Keratinocyte (primary cell): ENCODE results near the gene AKAP8L. TPM values are rescaled to one million over a fixed set of nuclear protein-coding genes. Genes with fewer than 3 reads are reported as not detected.

ENCODE experiments used
- DNase-seq: peaks from one replicate; pipeline ENCODE4 v3.0.0-alpha.2; 2011; ENCODE audit warnings: low read depth, missing footprints, low spot score
- FAIRE-seq: peaks from 2 replicates; lab custom pipeline; 2011; peaks lifted over from hg19 to GRCh38; lab: Jason Lieb, UNC
- H2AFZ ChIP-seq: 2 replicates; pipeline ENCODE4 v1.6.0; 2012; ENCODE audit warnings: low read length, control low read depth, inconsistent platforms; ENCODE audit not compliant: control insufficient read depth
- H3K27ac ChIP-seq: 2 replicates; pipeline ENCODE4 v1.5.1; 2011; ENCODE audit warnings: low read length; ENCODE audit not compliant: control insufficient read depth, insufficient read depth
- H3K27me3 ChIP-seq: 3 replicates; pipeline ENCODE4 v1.6.0; 2011; ENCODE audit warnings: low read length; ENCODE audit not compliant: control insufficient read depth, insufficient read depth; ENCODE audit errors: extremely low read depth
- H3K36me3 ChIP-seq, 2 experiments: 2 replicates in 1 of 2; 3 replicates in 1 of 2; pipeline ENCODE4 v1.5.1; 2011; ENCODE audit warnings: low read length in 2 of 2, mild to moderate bottlenecking in 1 of 2; ENCODE audit not compliant: control insufficient read depth in 2 of 2, insufficient read depth in 2 of 2; ENCODE audit errors: extremely low read depth in 1 of 2
- H3K4me1 ChIP-seq: 3 replicates; pipeline ENCODE4 v1.5.1; 2011; ENCODE audit warnings: low read length; ENCODE audit not compliant: control insufficient read depth, insufficient read depth; ENCODE audit errors: extremely low read depth
- H3K4me2 ChIP-seq: 3 replicates; pipeline ENCODE4 v1.6.0; 2011; ENCODE audit warnings: low read depth, low read length; ENCODE audit not compliant: control insufficient read depth, insufficient read depth; ENCODE audit errors: extremely low read depth
- H3K4me3 ChIP-seq, 3 experiments: fragments of 200-600 bp in 1 of 3; sonication (generic) in 1 of 3; 2 replicates in 2 of 3; 3 replicates in 1 of 3; pipeline ENCODE4 v1.5.1; 2011 to 2016; ENCODE audit warnings: low read length in 3 of 3, mild to moderate bottlenecking in 3 of 3, control low read depth in 2 of 3, inconsistent platforms in 1 of 3, low read depth in 1 of 3, mixed read lengths in 1 of 3, mixed run types in 1 of 3, moderate library complexity in 1 of 3; ENCODE audit not compliant: control insufficient read depth in 2 of 3, insufficient read depth in 2 of 3; ENCODE audit errors: extremely low read depth in 1 of 3
- H3K79me2 ChIP-seq: 2 replicates; pipeline ENCODE4 v1.6.0; 2012; ENCODE audit warnings: low read length; ENCODE audit not compliant: control insufficient read depth, insufficient read depth
- H3K9ac ChIP-seq: 3 replicates; pipeline ENCODE4 v1.6.0; 2011; ENCODE audit warnings: low read length; ENCODE audit not compliant: control insufficient read depth, insufficient read depth; ENCODE audit errors: extremely low read depth
- H3K9me1 ChIP-seq: 3 replicates; pipeline ENCODE4 v1.6.0; 2011; ENCODE audit warnings: low read length; ENCODE audit not compliant: control insufficient read depth, insufficient read depth; ENCODE audit errors: extremely low read depth
- H3K9me3 ChIP-seq: 2 replicates; pipeline ENCODE4 v1.5.1; 2012; ENCODE audit warnings: low read depth, low read length; ENCODE audit not compliant: control insufficient read depth
- H4K20me1 ChIP-seq: 3 replicates; pipeline ENCODE4 v1.6.0; 2011; ENCODE audit warnings: low read length; ENCODE audit not compliant: control insufficient read depth, insufficient read depth; ENCODE audit errors: extremely low read depth
- CTCF ChIP-seq, 3 experiments: IDR thresholded peaks in 1 of 3; conservative IDR thresholded peaks in 1 of 3; optimal IDR thresholded peaks in 1 of 3; 2 replicates in 2 of 3; 3 replicates in 1 of 3; pipeline versions ENCODE3 to v1.5.1; 2011; ENCODE audit warnings: low read length in 3 of 3, mild to moderate bottlenecking in 3 of 3, moderate library complexity in 2 of 3, control low read depth in 1 of 3, inconsistent platforms in 1 of 3; ENCODE audit not compliant: insufficient read depth in 2 of 3; ENCODE audit errors: extremely low read depth in 1 of 3
- EZH2 ChIP-seq: IDR thresholded peaks from one replicate; pipeline ENCODE4 v1.6.1; 2012; ENCODE audit warnings: inconsistent platforms, mild to moderate bottlenecking, low read length, moderate library complexity
- dilution Hi-C: fragments of 300-500 bp; cut with MboI; formaldehyde crosslinking; loops from one replicate; pipeline ENCODE4 v1.7.0; 2020; ENCODE audit warnings: low sequenced_read_pairs; ENCODE audit not compliant: extremely low pct_ligation_motif_present
- polyA plus RNA-seq, 5 experiments: library from polyadenylated mRNA; depleted of rRNA in 3 of 5; stranded (reverse) in 3 of 5; stranded (forward) in 1 of 5; unstranded in 1 of 5; fragments of >200 nt; gene quantifications; 1 replicate in 1 of 5; 2 replicates in 3 of 5; 3 replicates in 1 of 5; pipeline versions ENCODE4 v1.2.1 to v1.2.3, GENCODE V29; 2011 to 2012; ENCODE audit warnings: missing spikeins in 2 of 5, low read depth in 1 of 5, low replicate concordance in 1 of 5
- small RNA-seq, 3 experiments: library from RNA; depleted of rRNA; stranded (forward); fragments of <200 nt; gene quantifications; one replicate each; pipeline ENCODE3, GENCODE V24; 2012; ENCODE audit warnings: low read depth in 3 of 3, low replicate concordance in 1 of 3; ENCODE audit not compliant: insufficient read length in 3 of 3

Gene AKAP8L
- polyA plus RNA-seq, 1 donor (not counting 4 experiments of a cell fraction or from before 2014, with no cell fraction given), result 48.2 TPM

- H4K20me1 ChIP-seq, result peaks cover 32% of the 10 kb centered on the region
- TF ChIP-seq CTCF (optimal IDR thresholded peaks at IDR 0.05 in 1 of 3, IDR thresholded peaks at IDR 0.05 in 1 of 3, conservative IDR thresholded peaks at IDR 0.05 in 1 of 3; ENCODE audit: extremely low read depth in 1 of 3, insufficient read depth in 2 of 3, low read length in 3 of 3) (no peak), EZH2 (no peak)
- peaks cover 74% of the 10 kb centered on the region for H3K79me2 ChIP-seq
- DNase-seq (no peak), FAIRE-seq (no peak)
- peak overlapping the region; percentile 67 to 98 (median 90) for H3K4me3 ChIP-seq
- peaks cover 0 to 5% of the 10 kb centered on the region in 2 experiments for H3K36me3 ChIP-seq
- H3K27me3 ChIP-seq, result no peaks in the 10 kb centered on the region
- peak overlapping the region; percentile 100 for H3K4me2 ChIP-seq
- dilution Hi-C loops, result no loop called here
- no peak overlapping the region for H2AFZ ChIP-seq
- H3K27ac ChIP-seq, result peak overlapping the region; percentile 94
- peak overlapping the region; percentile 96 for H3K9ac ChIP-seq
- no peaks in the 10 kb centered on the region for H3K9me3 ChIP-seq
- peaks cover 3% of the 10 kb centered on the region for H3K9me1 ChIP-seq
- peaks cover 46% of the 10 kb centered on the region for H3K4me1 ChIP-seq
These were observed 87.9 kb downstream of the AKAP8L start for GRCh38 chr19:15330801-15331418.

Small RNAs within 50 kb of the gene (small RNA-seq; reads per million reads assigned to genes)
- gene AC005776.1, result 0 reads per million in 3 experiments
- gene MIR1470, result 0 reads per million in 3 experiments

Other genes with a start within 250 kb of the AKAP8L start
- gene NOTCH3, start 218.0 kb downstream of the AKAP8L start, polyA plus RNA-seq, result 2.5 to 14.9 TPM (median 4.1 TPM) in 3 replicates
- gene EPHX3, start 186.5 kb downstream of the AKAP8L start, polyA plus RNA-seq, result 0.33 to 1.2 TPM (median 0.51 TPM) in 3 replicates
- gene BRD4, start 86.4 kb downstream of the AKAP8L start, polyA plus RNA-seq, result 3.7 to 9.2 TPM (median 5.5 TPM) in 3 replicates
- 16.8 to 18.1 TPM (median 18.1 TPM) in 3 replicates for gene AKAP8, start 39.2 kb downstream of the AKAP8L start, polyA plus RNA-seq
- 5.1 to 10.6 TPM (median 7.5 TPM) in 3 replicates for gene WIZ, start 31.0 kb upstream of the AKAP8L start, polyA plus RNA-seq
- 0.04 TPM in 1 of 3 replicates, not detected in the others for gene RASAL3, start 45.6 kb upstream of the AKAP8L start, polyA plus RNA-seq
- not detected in 3 replicates for gene PGLYRP2, start 60.5 kb upstream of the AKAP8L start, polyA plus RNA-seq
- gene CYP4F22, start 89.5 kb upstream of the AKAP8L start, polyA plus RNA-seq, result 0.43 to 0.62 TPM (median 0.59 TPM) in 3 replicates
- not detected in 3 replicates for gene CYP4F8, start 196.2 kb upstream of the AKAP8L start, polyA plus RNA-seq
- 0.32 to 1.1 TPM (median 0.76 TPM) in 3 replicates for gene CYP4F3, start 221.9 kb upstream of the AKAP8L start, polyA plus RNA-seq